Spleen (tissue), 7 donors: ENCODE results near the gene RIMS4.

Source experiments
- CTCF ChIP-seq, 11 experiments: fragments of 200-600 bp in 7 of 11; fragments of 450-650 bp in 4 of 11; sonication (generic) in 4 of 11; IDR thresholded peaks in 8 of 11; conservative IDR thresholded peaks in 3 of 11; 1 replicate in 7 of 11; 2 replicates in 4 of 11; pipeline versions ENCODE4 v1.4.0 to v1.8.0; 2016 to 2021; ENCODE audit warnings: antibody characterized with exemption in 11 of 11, inconsistent platforms in 4 of 11, mild to moderate bottlenecking in 1 of 11
- POLR2A ChIP-seq, 3 donors: fragments of 450-650 bp; IDR thresholded peaks; one replicate each; pipeline ENCODE4 v1.5.1; 2017; ENCODE audit warnings: antibody characterized with exemption in 3 of 3, mild to moderate bottlenecking in 1 of 3
- donor health status: DM: no; HTN: no; CAD: no; lungs with moderate emphysema.
- donor health status: DM: no; HTN: no; CAD: no.
- donor health status: DM: no; HTN: no; CAD: no.

GRCh38 chr20:44711237-44711636 is 99.1 kb downstream of the RIMS4 start:
- TF ChIP-seq POLR2A (IDR thresholded peaks at IDR 0.05) (no peak), CTCF (IDR thresholded peaks at IDR 0.05 in 8 of 11, conservative IDR thresholded peaks at IDR 0.05 in 3 of 11) (no peak)
